Keratinocyte (primary cell): Measurements from ENCODE around the gene TBC1D22B. TPM values are rescaled to one million over a fixed set of nuclear protein-coding genes. Genes with fewer than 3 reads are reported as not detected.

ENCODE experiments used
- DNase-seq: peaks from one replicate; pipeline ENCODE4 v3.0.0-alpha.2; 2011; ENCODE audit warnings: low read depth, missing footprints, low spot score
- FAIRE-seq: peaks from 2 replicates; lab custom pipeline; 2011; peaks lifted over from hg19 to GRCh38; lab: Jason Lieb, UNC
- H2AFZ ChIP-seq: 2 replicates; pipeline ENCODE4 v1.6.0; 2012; ENCODE audit warnings: low read length, control low read depth, inconsistent platforms; ENCODE audit not compliant: control insufficient read depth
- H3K27ac ChIP-seq: 2 replicates; pipeline ENCODE4 v1.5.1; 2011; ENCODE audit warnings: low read length; ENCODE audit not compliant: control insufficient read depth, insufficient read depth
- H3K27me3 ChIP-seq: 3 replicates; pipeline ENCODE4 v1.6.0; 2011; ENCODE audit warnings: low read length; ENCODE audit not compliant: control insufficient read depth, insufficient read depth; ENCODE audit errors: extremely low read depth
- H3K36me3 ChIP-seq, 2 experiments: 2 replicates in 1 of 2; 3 replicates in 1 of 2; pipeline ENCODE4 v1.5.1; 2011; ENCODE audit warnings: low read length in 2 of 2, mild to moderate bottlenecking in 1 of 2; ENCODE audit not compliant: control insufficient read depth in 2 of 2, insufficient read depth in 2 of 2; ENCODE audit errors: extremely low read depth in 1 of 2
- H3K4me1 ChIP-seq: 3 replicates; pipeline ENCODE4 v1.5.1; 2011; ENCODE audit warnings: low read length; ENCODE audit not compliant: control insufficient read depth, insufficient read depth; ENCODE audit errors: extremely low read depth
- H3K4me2 ChIP-seq: 3 replicates; pipeline ENCODE4 v1.6.0; 2011; ENCODE audit warnings: low read depth, low read length; ENCODE audit not compliant: control insufficient read depth, insufficient read depth; ENCODE audit errors: extremely low read depth
- H3K4me3 ChIP-seq, 3 experiments: fragments of 200-600 bp in 1 of 3; sonication (generic) in 1 of 3; 2 replicates in 2 of 3; 3 replicates in 1 of 3; pipeline ENCODE4 v1.5.1; 2011 to 2016; ENCODE audit warnings: low read length in 3 of 3, mild to moderate bottlenecking in 3 of 3, control low read depth in 2 of 3, inconsistent platforms in 1 of 3, low read depth in 1 of 3, mixed read lengths in 1 of 3, mixed run types in 1 of 3, moderate library complexity in 1 of 3; ENCODE audit not compliant: control insufficient read depth in 2 of 3, insufficient read depth in 2 of 3; ENCODE audit errors: extremely low read depth in 1 of 3
- H3K79me2 ChIP-seq: 2 replicates; pipeline ENCODE4 v1.6.0; 2012; ENCODE audit warnings: low read length; ENCODE audit not compliant: control insufficient read depth, insufficient read depth
- H3K9ac ChIP-seq: 3 replicates; pipeline ENCODE4 v1.6.0; 2011; ENCODE audit warnings: low read length; ENCODE audit not compliant: control insufficient read depth, insufficient read depth; ENCODE audit errors: extremely low read depth
- H3K9me1 ChIP-seq: 3 replicates; pipeline ENCODE4 v1.6.0; 2011; ENCODE audit warnings: low read length; ENCODE audit not compliant: control insufficient read depth, insufficient read depth; ENCODE audit errors: extremely low read depth
- H3K9me3 ChIP-seq: 2 replicates; pipeline ENCODE4 v1.5.1; 2012; ENCODE audit warnings: low read depth, low read length; ENCODE audit not compliant: control insufficient read depth
- H4K20me1 ChIP-seq: 3 replicates; pipeline ENCODE4 v1.6.0; 2011; ENCODE audit warnings: low read length; ENCODE audit not compliant: control insufficient read depth, insufficient read depth; ENCODE audit errors: extremely low read depth
- CTCF ChIP-seq, 3 experiments: IDR thresholded peaks in 1 of 3; conservative IDR thresholded peaks in 1 of 3; optimal IDR thresholded peaks in 1 of 3; 2 replicates in 2 of 3; 3 replicates in 1 of 3; pipeline versions ENCODE3 to v1.5.1; 2011; ENCODE audit warnings: low read length in 3 of 3, mild to moderate bottlenecking in 3 of 3, moderate library complexity in 2 of 3, control low read depth in 1 of 3, inconsistent platforms in 1 of 3; ENCODE audit not compliant: insufficient read depth in 2 of 3; ENCODE audit errors: extremely low read depth in 1 of 3
- EZH2 ChIP-seq: IDR thresholded peaks from one replicate; pipeline ENCODE4 v1.6.1; 2012; ENCODE audit warnings: inconsistent platforms, mild to moderate bottlenecking, low read length, moderate library complexity
- dilution Hi-C: fragments of 300-500 bp; cut with MboI; formaldehyde crosslinking; loops from one replicate; pipeline ENCODE4 v1.7.0; 2020; ENCODE audit warnings: low sequenced_read_pairs; ENCODE audit not compliant: extremely low pct_ligation_motif_present
- polyA plus RNA-seq, 5 experiments: library from polyadenylated mRNA; depleted of rRNA in 3 of 5; stranded (reverse) in 3 of 5; stranded (forward) in 1 of 5; unstranded in 1 of 5; fragments of >200 nt; gene quantifications; 1 replicate in 1 of 5; 2 replicates in 3 of 5; 3 replicates in 1 of 5; pipeline versions ENCODE4 v1.2.1 to v1.2.3, GENCODE V29; 2011 to 2012; ENCODE audit warnings: missing spikeins in 2 of 5, low read depth in 1 of 5, low replicate concordance in 1 of 5

The TBC1D22B gene
- polyA plus RNA-seq, 1 donor (not counting 4 experiments of a cell fraction or from before 2014, with no cell fraction given): 5.9 TPM

GRCh38 chr6:37208793-37209192 lies 48.8 kb upstream of the TBC1D22B start:
- no peak for FAIRE-seq
- no peaks in the 10 kb centered on the region for H3K27me3 ChIP-seq
- dilution Hi-C loops: no loop called here

GRCh38 chr6:37209461-37210205 lies 47.9 kb upstream of the TBC1D22B start:
- dilution Hi-C loops: no loop called here
- Histone ChIP-seq H3K27ac (no peak overlapping the region), H4K20me1 (no peaks in the 10 kb centered on the region), H3K9me3 (no peaks in the 10 kb centered on the region), H3K36me3 (no peaks in the 10 kb centered on the region), H2AFZ (no peak overlapping the region), H3K4me1 (no peaks in the 10 kb centered on the region), H3K9me1 (no peaks in the 10 kb centered on the region), H3K27me3 (no peaks in the 10 kb centered on the region), H3K9ac (no peak overlapping the region), H3K4me2 (no peak overlapping the region), H3K4me3 (no peak overlapping the region), H3K79me2 (no peaks in the 10 kb centered on the region)
- no peak for TF ChIP-seq EZH2
- no peak for TF ChIP-seq CTCF (optimal IDR thresholded peaks at IDR 0.05 in 1 of 3, IDR thresholded peaks at IDR 0.05 in 1 of 3, conservative IDR thresholded peaks at IDR 0.05 in 1 of 3; ENCODE audit: extremely low read depth in 1 of 3, insufficient read depth in 2 of 3, low read length in 3 of 3)
- DNase-seq (no peak), FAIRE-seq (no peak)

More at GRCh38 chr6:37208793-37209192, 48.8 kb upstream of the TBC1D22B start:
- Histone ChIP-seq H3K4me1 (peaks cover 4% of the 10 kb centered on the region), H3K9me3 (no peaks in the 10 kb centered on the region), H3K27ac (no peak overlapping the region), H3K79me2 (no peaks in the 10 kb centered on the region), H3K9ac (no peak overlapping the region), H3K4me3 (no peak overlapping the region), H2AFZ (no peak overlapping the region), H3K4me2 (no peak overlapping the region), H3K9me1 (no peaks in the 10 kb centered on the region), H4K20me1 (no peaks in the 10 kb centered on the region), H3K36me3 (no peaks in the 10 kb centered on the region)
- DNase-seq: no peak
- TF ChIP-seq EZH2 (no peak), CTCF (optimal IDR thresholded peaks at IDR 0.05 in 1 of 3, IDR thresholded peaks at IDR 0.05 in 1 of 3, conservative IDR thresholded peaks at IDR 0.05 in 1 of 3; ENCODE audit: extremely low read depth in 1 of 3, insufficient read depth in 2 of 3, low read length in 3 of 3) (no peak)
